ENCODE measurements around the gene ACOX2.

DNA sequence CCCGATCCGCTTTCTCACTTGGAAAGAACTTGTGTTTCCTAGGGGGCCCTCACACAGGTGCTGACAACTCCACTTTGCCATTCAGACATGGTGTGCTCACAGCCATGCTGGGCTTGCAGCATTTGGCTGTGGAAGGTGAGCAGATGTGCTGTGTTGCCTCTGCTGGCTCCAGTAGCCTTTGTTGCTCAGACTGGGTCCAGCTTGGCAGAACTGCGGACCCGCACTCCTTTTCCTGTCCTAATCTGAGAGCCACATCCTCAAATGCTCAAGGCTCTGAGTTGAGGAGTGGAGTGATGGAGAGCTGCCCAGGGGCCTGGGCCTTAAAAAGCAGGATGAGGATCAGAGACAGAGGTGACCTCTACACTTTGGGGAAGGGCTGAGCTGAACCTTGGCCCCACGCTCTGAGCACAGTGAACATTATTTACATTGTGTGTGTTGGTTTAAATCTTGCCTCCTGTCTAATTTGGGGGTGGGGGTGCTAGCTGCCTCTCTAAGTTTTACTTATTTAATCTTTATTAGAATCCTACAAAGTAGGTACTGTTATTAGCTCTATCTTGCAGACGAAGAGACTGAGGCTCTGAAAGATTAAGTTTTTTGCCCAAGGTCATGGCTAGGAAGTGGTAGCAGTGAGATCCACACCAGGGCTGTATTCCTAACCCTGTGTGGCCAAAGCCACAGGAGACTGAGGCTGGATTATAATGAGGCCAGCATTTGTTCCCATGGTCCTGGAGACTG lies 17.2 kb downstream of the ACOX2 start:
- TF ChIP-seq, protein P1, sequence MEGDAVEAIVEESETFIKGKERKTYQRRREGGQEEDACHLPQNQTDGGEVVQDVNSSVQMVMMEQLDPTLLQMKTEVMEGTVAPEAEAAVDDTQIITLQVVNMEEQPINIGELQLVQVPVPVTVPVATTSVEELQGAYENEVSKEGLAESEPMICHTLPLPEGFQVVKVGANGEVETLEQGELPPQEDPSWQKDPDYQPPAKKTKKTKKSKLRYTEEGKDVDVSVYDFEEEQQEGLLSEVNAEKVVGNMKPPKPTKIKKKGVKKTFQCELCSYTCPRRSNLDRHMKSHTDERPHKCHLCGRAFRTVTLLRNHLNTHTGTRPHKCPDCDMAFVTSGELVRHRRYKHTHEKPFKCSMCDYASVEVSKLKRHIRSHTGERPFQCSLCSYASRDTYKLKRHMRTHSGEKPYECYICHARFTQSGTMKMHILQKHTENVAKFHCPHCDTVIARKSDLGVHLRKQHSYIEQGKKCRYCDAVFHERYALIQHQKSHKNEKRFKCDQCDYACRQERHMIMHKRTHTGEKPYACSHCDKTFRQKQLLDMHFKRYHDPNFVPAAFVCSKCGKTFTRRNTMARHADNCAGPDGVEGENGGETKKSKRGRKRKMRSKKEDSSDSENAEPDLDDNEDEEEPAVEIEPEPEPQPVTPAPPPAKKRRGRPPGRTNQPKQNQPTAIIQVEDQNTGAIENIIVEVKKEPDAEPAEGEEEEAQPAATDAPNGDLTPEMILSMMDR (IDR thresholded peaks at IDR 0.05; ENCODE audit: borderline replicate concordance, extremely low read depth, low read length, poor library complexity, severe bottlenecking), result no peak
- TF ChIP-seq EZH2 (IDR thresholded peaks at IDR 0.05; ENCODE audit: borderline replicate concordance, low read depth, low read length, severe bottlenecking), result no peak

All from DND-41 (cell line).